ENCODE measurements around the gene SPI1.
"Not testable (repeated sequence)": the region's sequence is repeated elsewhere in the genome, so short reads cannot be mapped to it uniquely, and the experiment has no call there.

Gene SPI1

GRCh38 chr11:47337229-47337924, 41.0 kb downstream of the SPI1 start:
- DNase-seq, result no peak

DNA sequence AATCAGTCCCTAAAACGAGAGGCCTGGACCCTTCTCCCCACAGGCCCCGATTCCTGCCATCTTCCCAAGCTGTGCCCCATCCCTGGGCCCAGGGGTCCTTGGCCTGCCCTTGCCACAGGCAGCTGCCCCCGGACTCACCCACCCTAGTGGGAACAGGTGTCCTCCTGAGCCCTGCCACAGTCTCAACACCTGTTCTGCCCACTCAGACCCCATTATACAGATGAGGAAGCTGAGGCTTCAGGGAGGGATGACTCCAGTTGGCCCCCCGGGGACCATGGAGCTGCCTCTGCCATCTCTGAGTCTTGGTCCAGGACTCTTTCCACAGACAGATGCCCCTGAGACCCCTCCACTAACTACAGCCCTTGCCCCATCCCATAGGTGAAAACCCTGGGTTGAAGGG, 41.8 kb downstream of the SPI1 start:
- DNase-seq, result no peak

DNA sequence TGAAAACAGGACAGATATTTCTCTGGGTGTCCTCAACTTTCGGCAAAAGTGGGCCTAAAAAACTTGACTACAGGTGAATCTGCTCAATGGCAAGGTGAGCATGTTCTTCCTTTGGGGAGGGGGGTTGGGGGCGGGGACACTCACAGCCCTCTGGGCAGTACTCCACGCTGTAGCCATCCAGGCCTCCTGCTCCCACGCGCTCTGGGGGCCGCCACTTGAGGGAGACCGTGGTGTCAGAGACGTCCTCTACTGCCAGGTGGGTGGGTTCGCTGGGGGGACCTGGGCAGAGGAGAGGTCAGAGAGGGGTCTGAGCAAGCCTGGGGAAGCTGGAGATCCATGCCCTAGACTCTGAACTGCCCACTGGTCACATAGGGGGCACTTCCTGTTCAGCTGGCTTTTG, 42.6 kb downstream of the SPI1 start:
- DNase-seq, result no peak

DNA sequence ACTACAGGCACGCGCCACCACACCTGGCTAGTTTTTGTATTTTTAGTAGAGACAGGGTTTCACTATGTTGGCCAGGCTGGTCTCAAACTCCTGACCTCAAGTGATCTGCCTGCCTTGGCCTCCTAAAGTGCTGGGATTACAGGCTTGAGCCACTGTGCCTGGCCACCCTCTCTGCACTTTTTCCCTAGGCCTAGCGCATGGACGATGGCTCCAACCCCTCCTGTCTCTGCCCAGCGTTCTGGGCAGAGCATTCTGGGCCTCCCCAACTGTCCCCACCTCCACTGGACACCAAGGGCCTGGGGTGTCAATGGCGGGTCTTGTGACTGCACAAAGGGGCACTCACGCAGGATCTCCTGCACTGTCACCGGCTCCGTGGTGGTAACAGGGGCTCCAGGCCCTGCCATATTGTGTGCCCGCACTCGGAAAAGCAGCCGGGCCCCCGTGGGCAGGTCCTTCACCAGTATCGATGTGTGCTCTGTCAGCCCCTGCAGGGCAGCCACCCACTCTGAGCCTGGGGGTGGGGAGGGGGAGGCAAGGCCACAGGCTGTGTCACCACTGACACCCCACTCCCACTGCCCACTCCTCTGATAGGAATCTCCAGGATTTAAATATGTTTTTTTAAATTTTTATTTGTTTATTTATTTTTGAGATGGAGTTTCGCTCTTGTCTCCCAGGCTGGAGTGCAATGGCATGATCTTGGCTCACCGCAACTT, 43.5 kb downstream of the SPI1 start:
- not testable (repeated sequence) for DNase-seq

DNA sequence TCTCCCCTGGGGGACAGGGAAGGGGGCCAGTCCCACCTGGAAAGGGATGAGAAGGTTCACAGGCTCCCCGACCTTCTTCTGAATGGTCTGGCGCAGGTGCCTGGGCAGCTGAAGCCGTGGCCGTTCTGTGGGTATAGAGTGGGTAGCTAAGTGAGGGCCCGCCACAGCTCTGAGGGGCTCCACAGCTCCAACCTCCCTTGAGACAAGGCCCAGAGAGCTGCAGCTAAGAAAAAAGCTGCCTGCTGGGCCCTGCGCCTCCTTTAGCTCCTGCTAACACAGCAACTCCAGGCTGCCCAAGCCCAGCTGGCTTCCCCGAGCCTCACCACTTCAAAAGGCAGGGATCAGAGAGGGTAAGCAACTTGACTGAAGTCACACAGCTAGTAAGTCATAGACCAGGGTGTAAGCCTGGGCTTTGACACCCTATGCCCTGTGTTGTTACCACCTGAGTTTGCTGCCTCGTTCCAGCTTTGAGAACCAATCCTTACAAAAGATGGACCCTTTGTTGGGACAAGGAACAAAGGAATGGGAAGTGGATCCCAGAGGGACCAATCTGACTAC, 44.4 kb downstream of the SPI1 start:
- no peak for DNase-seq

DNA sequence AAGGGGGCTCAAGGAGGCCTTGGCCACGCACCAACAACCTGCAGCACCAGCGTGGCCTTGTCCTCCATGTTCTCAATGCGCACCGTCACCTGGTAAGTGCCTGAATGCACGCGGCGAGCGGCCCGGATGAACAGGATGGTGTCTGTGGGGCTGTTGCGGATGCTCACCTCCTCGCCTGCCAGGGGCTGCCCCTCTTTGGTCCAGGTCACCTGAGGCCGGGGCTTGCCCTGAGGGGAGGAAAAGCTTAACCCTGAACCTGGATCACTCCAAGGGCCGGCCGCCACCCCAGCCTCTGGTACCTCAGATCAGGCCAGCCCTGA, 44.9 kb downstream of the SPI1 start:
- DNase-seq, result no peak

GRCh38 chr11:47332791-47333525, 45.4 kb downstream of the SPI1 start:
- DNase-seq, result no peak

- no peak for DNase-seq
These were observed 46.0 kb downstream of the SPI1 start for GRCh38 chr11:47332303-47332711.

DNA sequence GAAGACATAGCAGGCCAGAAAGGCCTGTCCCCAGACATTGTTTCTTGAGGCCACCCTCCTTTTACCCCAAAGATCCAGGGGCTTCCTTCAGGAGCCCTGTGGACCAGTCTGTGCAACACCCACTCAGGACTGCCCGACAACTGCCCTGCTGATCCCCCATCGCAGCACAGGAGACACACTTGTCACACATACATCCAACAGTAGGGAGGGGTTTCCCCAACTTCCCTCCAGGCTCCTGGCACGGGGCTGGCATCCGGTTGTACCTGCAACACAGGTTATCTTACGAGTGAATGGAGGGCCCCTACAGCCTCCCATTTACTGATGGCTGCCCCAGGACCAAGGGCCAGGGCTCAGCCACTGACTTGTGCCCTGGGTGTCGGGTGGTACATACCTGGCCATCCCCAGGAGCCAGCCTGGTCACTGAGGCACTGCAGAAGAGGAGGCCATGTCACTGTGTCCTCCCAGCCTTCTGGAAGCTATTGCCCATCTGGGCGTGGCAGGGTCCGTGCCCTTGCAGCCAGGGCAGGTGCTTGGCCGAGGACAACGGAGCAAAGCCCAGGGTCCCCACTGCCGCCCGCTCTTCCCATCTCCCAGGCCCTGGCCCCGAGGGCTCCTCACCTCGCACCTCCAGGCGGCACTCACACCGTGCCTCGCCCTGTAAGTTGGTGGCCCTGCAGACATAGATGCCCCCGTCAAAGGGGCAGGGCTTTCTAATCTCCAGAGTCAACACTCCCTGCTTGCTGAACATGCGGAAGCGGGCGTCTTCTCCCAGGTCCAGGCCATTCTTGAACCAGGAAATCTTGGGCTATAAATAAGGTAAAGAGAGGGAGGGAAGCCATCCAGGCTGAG, 46.7 kb downstream of the SPI1 start:
- DNase-seq, result no peak

DNA sequence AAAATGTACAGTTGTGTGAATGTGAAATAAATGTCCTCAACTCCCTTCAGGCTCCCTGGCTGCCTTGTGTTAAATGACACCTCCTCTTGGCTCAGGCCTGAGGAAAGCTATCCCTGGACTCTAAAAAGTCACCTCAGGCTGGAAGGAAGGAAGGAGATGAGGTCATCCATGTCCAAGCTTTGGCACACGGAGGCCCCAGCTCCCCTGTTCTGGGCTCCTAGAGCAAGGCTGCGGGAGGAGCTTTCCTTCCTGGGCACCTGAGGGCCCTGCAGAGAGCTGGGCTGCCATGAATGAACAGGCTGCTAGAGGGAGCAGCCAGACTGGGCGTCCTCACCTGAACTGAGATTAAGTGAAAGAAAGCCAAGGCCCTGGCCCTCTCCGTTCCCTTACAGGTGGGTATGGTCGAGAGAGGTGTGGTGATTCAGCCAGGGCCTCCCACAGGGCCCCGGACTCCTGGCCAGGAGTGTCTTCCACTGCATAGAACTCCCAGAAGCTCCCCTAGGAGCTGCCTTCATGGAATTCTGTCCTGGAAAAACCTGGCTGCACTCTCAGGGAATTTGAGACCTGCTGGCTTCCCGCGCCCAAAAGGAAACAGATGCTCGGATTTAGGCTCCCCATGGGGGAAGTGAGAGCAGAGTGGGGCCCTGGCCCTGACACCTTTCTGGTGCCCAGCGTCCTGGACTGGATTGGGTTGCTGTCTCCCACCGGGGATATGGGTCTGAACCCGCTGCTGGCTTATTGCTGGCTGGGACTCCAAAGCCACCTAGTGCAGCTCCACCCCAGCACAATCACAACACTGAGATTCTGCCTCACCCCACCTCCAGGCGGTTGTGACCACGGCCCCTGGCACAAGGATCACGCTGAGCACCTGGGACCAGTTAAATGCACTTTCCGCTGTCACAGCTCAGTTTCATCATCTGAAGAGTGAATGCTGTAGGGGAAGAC, 48.1 kb downstream of the SPI1 start:
- DNase-seq, result no peak

GRCh38 chr11:47329431-47329986, 48.8 kb downstream of the SPI1 start:
- no peak for DNase-seq

DNA sequence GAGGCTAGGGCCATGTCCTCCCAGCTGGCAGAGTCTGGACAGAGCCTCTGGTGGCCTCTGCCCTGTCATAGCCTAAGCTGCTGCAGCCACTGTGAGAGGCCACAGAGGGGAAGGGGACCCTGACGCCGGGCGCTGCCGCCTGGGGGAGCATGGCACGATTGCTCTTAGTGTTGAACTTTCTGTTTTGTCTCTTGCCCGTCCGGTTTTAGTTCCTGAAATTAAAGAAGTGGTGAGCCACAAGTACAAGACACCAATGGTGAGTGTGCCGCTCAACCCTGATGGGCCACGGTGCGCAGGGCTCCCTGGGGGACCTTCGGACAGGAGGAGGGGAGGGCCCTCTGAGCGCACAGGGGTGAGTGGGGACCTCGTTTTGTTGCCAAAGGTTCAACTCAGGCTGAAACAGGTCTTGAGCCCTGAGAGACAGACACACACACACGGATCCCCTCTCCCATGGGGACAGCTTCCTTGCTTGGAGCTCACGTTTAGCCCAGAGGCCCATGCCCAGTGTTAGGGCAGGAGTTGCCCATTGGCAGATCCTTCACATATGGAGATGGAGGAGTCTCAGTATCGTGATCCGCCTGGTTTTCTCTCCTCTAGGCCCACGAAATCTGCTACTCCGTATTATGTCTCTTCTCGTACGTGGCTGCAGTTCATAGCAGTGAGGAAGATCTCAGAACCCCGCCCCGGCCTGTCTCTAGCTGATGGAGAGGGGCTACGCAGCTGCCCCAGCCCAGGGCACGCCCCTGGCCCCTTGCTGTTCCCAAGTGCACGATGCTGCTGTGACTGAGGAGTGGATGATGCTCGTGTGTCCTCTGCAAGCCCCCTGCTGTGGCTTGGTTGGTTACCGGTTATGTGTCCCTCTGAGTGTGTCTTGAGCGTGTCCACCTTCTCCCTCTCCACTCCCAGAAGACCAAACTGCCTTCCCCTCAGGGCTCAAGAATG, 49.6 kb downstream of the SPI1 start:
- no peak for DNase-seq

- no peak for DNase-seq
These were observed 50.4 kb downstream of the SPI1 start for GRCh38 chr11:47327949-47328348.

GRCh38 chr11:47327025-47327424, 51.3 kb downstream of the SPI1 start:
- DNase-seq, result no peak

GRCh38 chr11:47326198-47326597, 52.1 kb downstream of the SPI1 start:
- no peak for DNase-seq

DNA sequence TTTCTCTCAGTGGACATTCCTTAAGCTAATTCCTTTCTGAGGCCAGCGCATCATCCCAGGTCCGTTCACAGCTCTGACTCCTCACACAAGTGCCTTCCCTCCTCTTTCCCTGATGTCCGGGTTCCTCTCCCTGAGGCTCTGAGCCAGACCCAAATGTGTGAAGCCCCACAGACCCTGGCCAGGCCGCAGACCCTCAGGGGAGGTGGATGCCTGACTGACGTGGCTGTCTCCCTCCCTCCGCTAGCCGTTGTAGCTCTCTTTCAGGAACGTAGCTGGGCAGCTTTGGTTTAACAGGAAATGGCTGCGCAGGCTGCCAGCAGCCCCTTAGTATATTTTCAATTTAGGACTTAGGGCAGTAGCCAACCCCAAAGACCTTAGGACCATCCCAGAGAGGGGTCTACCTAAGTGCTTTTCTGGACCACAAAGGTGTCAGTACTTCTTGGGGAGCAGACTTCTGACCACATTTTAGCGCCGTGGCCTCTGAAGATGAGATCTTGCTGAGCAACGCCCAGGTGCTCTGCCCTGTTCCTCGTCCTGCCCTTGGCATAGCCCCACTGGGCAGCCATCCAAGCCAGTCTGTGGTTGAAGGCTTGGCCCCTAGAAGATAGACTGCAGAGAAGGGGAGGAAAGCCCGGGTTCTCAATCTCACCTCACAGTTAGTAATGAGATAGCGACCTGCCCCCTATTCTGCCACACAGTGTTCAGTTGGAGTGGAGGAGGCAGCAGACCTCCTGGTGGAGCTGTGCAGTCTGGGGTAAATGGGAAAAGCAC, 52.9 kb downstream of the SPI1 start:
- no peak for DNase-seq

GRCh38 chr11:47324520-47324919, 53.8 kb downstream of the SPI1 start:
- DNase-seq, result no peak

- DNase-seq, result no peak
These were observed 60.2 kb downstream of the SPI1 start for GRCh38 chr11:47318166-47318565.

DNA sequence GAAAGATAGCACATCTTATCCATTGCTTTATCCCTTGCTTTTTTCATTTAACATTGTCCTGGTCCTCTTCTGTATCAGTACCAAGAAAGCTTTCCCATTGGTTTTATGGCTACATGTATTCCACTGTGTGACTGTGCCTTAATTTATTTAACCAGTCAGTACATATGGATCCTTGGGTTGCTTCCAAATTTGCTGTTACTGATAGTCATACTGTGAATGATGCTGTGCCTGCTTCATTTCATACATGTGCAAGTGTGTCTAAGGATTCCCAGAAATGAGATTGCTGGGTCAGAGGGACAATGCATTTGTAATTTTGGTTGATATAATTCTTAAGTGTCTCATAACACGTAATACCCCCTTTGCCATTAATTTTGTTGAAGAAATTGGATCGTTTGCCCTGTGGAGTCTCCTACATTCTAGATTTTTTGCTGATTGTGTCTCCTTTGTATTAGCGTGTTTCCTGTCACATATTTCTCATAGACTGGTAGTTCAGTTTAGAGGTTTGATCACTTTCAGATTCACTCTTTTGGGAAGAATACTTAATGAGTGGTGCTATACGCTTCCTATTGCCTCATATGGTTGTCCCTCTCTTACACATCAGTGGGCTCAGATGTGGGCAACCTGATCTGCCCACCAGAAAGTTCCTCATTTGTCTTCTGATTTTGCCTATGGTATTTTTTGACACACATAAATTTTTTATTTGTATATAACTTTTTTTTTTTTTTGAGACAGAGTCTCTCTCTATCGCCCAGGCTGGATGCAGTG, 61.1 kb downstream of the SPI1 start:
- no peak for DNase-seq
